GM18861 (cell line): ENCODE data around the gene TNN.

ENCODE experiments used
- ATAC-seq: cut with Tn5 transposase; IDR thresholded peaks from one replicate; pipeline ENCODE4 v1.9.1; 2021; ENCODE audit not compliant: unreplicated experiment

The TNN gene

DNA sequence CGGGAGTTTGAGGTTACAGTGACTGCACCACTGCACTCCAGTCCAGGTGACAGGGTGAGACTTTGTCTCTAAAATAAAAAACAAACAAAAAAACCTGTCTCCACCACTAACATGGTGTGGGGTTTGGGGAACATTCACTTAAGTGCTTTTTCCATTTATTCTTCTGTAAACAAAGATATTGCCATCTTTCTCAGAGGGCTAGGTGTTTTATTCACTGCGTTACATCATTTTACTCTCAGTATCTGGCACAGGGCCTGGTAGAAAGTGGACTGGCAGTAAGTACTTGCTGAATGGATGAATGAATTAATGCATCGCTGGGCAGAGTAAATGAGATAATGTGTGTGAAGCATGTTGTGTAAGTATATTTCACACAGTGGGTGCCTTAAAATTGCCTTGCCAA, 104.9 kb downstream of the TNN start:
- no peak for ATAC-seq

GRCh38 chr1:175173531-175173930, 105.9 kb downstream of the TNN start:
- ATAC-seq = no peak

- peak; percentile 78 for ATAC-seq
Observed at GRCh38 chr1:175174309-175175102, 106.9 kb downstream of the TNN start.

DNA sequence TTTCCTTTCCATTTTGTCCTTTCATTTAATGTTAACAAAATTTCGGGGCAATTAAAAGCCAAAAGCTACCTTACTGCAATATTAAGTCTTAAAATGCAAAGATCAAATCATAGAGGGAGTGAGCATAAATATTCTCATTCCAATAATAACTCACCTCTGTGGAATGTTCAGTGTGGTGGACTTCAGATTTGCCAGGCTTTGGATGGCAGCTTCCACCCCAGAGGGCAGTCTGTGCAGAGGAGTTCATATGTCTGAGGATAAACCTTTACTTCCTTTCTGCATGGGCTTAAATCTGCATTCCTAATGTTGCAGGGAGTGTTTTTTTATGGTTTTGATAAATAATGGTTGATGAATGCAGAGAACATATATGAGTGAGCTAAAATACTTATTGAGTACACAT, 108.6 kb downstream of the TNN start:
- no peak for ATAC-seq

- no peak for ATAC-seq
Observed at GRCh38 chr1:175178056-175178455, 110.4 kb downstream of the TNN start.

- no peak for ATAC-seq
Observed at GRCh38 chr1:175178456-175178855, 110.8 kb downstream of the TNN start.

DNA sequence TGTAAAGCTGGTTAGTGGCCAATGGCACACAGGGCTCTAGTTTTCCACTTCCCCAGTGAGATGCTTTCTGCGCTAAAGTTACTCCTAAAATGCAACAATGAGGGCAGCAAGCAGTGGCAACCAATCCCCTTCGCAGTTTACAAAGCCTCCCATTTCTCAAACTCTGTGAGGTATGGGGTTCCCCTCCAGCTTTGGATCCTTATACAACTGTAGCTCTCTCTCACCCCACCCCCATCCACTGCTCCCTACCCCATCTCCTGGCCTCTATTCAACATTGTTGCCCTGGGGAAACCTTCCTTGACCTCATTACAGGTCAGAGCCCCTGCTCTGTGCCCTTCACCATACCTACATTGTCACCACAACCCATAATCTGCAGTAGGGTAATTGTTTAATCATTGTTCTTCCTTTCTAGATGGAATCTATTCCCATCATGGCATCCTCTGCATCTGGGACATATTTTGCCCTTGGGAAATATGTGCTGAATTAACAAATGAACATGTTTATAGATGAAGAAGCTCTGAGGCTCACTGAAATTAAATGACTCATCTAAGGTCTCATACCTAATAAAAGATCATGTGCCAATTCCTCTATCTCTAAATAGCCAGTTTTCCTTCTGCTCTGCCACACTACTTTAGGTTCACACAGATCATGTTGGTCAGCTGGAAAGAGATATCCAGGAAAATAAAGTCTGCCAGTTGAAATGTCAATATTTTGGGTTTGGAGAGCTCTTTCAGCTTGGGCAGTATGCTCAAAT, 112.4 kb downstream of the TNN start:
- no peak for ATAC-seq

GRCh38 chr1:175182201-175182746, 114.6 kb downstream of the TNN start:
- ATAC-seq = no peak

- ATAC-seq = no peak
Observed at GRCh38 chr1:175183586-175183985, 116.0 kb downstream of the TNN start.

DNA sequence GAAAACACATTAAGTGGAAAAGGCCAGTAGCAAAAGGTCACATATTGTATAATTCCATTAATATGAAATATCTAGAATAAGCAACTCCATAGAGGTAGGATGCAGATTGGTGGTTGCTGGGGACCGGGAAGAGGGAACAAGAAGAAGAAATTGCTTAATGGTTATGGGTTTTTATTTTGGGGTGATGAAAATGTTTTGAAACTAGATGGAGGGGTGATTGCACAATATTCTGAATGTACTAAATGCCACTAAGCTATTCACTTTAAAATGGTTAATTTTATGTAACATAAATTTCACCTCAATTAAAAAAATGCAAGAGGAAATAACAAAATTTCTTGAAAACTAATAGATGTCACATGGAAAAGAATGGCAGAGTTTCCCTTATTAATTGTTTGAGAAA, 118.3 kb downstream of the TNN start:
- no peak for ATAC-seq

GRCh38 chr1:175186433-175187160, 119.0 kb downstream of the TNN start:
- ATAC-seq = no peak

DNA sequence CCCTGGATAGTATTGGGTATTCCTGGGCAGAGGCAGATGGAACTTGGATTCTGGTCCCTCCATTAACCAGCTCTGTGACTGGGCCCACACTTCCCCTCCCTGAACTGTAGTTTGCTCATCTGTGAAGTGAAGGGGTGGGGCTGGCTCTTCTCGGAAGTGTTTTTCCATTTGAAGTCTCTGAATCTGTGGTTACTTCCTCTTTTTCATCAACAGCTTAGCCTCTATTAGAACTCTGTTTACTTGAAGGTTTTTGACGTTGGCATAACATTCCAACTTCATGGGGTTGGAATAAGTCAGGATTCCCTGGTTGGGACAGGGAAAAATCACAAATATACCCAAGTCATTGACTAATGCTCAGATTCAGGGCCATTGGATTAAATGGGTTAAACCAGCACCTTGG, 121.3 kb downstream of the TNN start:
- peak; percentile 55 for ATAC-seq

DNA sequence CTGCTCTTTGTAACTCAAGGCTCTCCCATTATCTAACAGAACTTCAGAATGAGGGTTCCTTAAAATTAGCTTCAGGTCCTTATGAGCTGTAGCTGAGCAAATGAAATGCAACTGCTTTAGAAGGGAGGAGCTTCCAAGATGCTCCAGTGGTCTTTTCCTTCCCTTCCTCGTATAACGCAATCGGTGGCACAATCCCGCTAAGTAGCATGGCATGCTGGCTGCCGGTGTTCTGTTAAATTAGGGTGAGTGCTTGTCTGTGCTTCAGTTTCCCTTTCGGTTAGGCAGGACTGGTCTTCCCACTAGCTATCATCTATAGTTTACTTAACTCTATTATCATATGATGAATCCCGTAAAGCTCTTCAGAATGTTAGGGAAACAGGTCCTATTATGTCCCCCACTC, 124.0 kb downstream of the TNN start:
- no peak for ATAC-seq

- no peak for ATAC-seq
Observed at GRCh38 chr1:175192111-175192629, 124.5 kb downstream of the TNN start.

GRCh38 chr1:175192630-175193526, 125.2 kb downstream of the TNN start, which contains the start of gene KIAA0040:
Gene KIAA0040 (minus strand): TSS chr1:175192776. CDS start chr1:175161013, 31,763 bp downstream.
- no peak for ATAC-seq

DNA sequence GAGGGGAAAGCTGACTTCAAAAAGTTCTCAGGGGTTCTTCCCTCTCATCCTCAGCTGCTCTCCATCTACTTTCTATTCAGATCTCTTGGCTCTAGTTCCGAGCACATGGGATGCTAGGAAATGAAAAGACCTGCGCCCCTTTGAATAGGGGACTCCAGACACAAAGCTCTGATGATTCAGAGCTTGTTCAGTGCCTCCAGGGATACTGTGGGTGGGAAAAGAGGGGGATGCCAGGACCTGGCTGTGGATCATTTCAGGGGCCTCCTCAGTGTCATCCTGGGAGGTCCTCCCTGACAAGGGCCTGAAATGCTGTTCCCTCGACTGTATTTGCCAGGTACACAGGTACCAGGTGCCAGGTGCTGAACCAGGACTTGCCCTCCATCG, 125.9 kb downstream of the TNN start:
- no peak for ATAC-seq

- ATAC-seq = no peak
Observed at GRCh38 chr1:175195281-175195680, 127.6 kb downstream of the TNN start.

DNA sequence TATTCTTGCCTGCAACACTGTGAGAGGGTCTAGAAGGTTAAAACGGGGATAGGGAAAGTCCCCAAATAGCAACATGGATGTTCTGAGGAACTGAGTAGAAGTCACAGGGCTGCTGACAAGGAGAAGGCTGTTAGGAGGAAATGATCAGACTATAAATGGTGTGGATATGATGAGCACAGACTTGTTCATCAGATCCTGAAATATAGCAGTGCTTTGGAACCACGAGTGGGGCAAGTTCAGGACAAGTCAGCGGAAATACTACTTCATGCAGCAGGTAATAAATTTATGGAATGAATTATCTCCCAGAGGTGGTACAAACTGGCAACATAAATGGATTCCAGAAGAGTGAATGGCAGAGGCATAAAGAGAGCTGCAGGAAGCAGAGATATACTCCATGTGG, 128.2 kb downstream of the TNN start:
- ATAC-seq = no peak

- no peak for ATAC-seq
Observed at GRCh38 chr1:175197531-175197930, 129.9 kb downstream of the TNN start.
